Measurements from ENCODE around the gene EPHA6. TPM values are rescaled to one million over a fixed set of nuclear protein-coding genes. Genes with fewer than 3 reads are reported as not detected.

Gene EPHA6
- total and polyA plus RNA-seq, 2 experiments from 2014 or later: not detected

GRCh38 chr3:97257942-97258697 lies 443.7 kb downstream of the EPHA6 start:
- in situ Hi-C loops (cut with MboI): no loop called here
- no peaks in the 10 kb centered on the region for H4K20me1 ChIP-seq (ENCODE audit: insufficient read depth)

GRCh38 chr3:97259263-97259662 lies 444.9 kb downstream of the EPHA6 start:
- Histone ChIP-seq H3K79me2 (ENCODE audit: insufficient read depth) (no peaks in the 10 kb centered on the region), H3K27ac (no peak overlapping the region), H3K27me3 (replicated peaks; ENCODE audit: insufficient read depth) (no peaks in the 10 kb centered on the region), H3K9ac (no peak overlapping the region), H3K4me2 (ENCODE audit: unreplicated experiment) (no peak overlapping the region), H3K9me2 (ENCODE audit: insufficient read depth) (no peaks in the 10 kb centered on the region), H4K20me1 (ENCODE audit: insufficient read depth) (no peaks in the 10 kb centered on the region), H2AFZ (no peak overlapping the region), H3F3A (ENCODE audit: insufficient read depth) (no peaks in the 10 kb centered on the region), H3K9me3 (ENCODE audit: low read depth) (no peaks in the 10 kb centered on the region), H3K36me3 (ENCODE audit: low read depth) (no peaks in the 10 kb centered on the region), H3K4me3 (no peak overlapping the region), H3K4me1 (ENCODE audit: insufficient read depth) (no peaks in the 10 kb centered on the region)
- in situ Hi-C loops (cut with MboI): no loop called here
- no peak for TF ChIP-seq EZH2phosphoT487 (IDR thresholded peaks at IDR 0.05; ENCODE audit: insufficient read depth, low read depth)
- WGBS, 2 experiments (ENCODE audit: low coverage in 1 of 2, low lambda C conversion rate in 2 of 2, missing lambda C conversion rate in 2 of 2): 4 to 5% methylated on average over 1 of the region's 1 CpG
- DNase-seq: no peak

More at GRCh38 chr3:97257942-97258697, 443.7 kb downstream of the EPHA6 start:
- H3K9ac ChIP-seq: no peak overlapping the region
- no peaks in the 10 kb centered on the region for H3K27me3 ChIP-seq (replicated peaks; ENCODE audit: insufficient read depth)
- no peak overlapping the region for H3K4me3 ChIP-seq
- H3K9me3 ChIP-seq (ENCODE audit: low read depth): no peaks in the 10 kb centered on the region
- no peaks in the 10 kb centered on the region for H3K79me2 ChIP-seq (ENCODE audit: insufficient read depth)
- no peak overlapping the region for H3K27ac ChIP-seq
- no peaks in the 10 kb centered on the region for H3K9me2 ChIP-seq (ENCODE audit: insufficient read depth)
- H2AFZ ChIP-seq: no peak overlapping the region
- no peak for TF ChIP-seq EZH2 (IDR thresholded peaks at IDR 0.05; ENCODE audit: insufficient read depth, poor library complexity, severe bottlenecking)
- TF ChIP-seq EZH2phosphoT487 (IDR thresholded peaks at IDR 0.05; ENCODE audit: insufficient read depth, low read depth): no peak
- no peaks in the 10 kb centered on the region for H3K4me1 ChIP-seq (ENCODE audit: insufficient read depth)
- H3K4me2 ChIP-seq (ENCODE audit: unreplicated experiment): no peak overlapping the region
- H3K36me3 ChIP-seq (ENCODE audit: low read depth): no peaks in the 10 kb centered on the region
- WGBS, 2 experiments (ENCODE audit: low coverage in 1 of 2, low lambda C conversion rate in 2 of 2, missing lambda C conversion rate in 2 of 2): 48 to 73% methylated on average over 1 of the region's 1 CpG
- DNase-seq: no peak
- no peaks in the 10 kb centered on the region for H3F3A ChIP-seq (ENCODE audit: insufficient read depth)

- Histone ChIP-seq H2AFZ (no peak overlapping the region), H3K79me2 (ENCODE audit: insufficient read depth) (no peaks in the 10 kb centered on the region), H3K9me2 (ENCODE audit: insufficient read depth) (no peaks in the 10 kb centered on the region), H3K4me3 (no peak overlapping the region), H3F3A (ENCODE audit: insufficient read depth) (no peaks in the 10 kb centered on the region), H3K9me3 (ENCODE audit: low read depth) (no peaks in the 10 kb centered on the region), H3K9ac (no peak overlapping the region), H3K36me3 (ENCODE audit: low read depth) (no peaks in the 10 kb centered on the region), H3K27me3 (replicated peaks; ENCODE audit: insufficient read depth) (no peaks in the 10 kb centered on the region), H3K4me1 (ENCODE audit: insufficient read depth) (no peaks in the 10 kb centered on the region), H3K27ac (no peak overlapping the region), H3K4me2 (ENCODE audit: unreplicated experiment) (no peak overlapping the region), H4K20me1 (ENCODE audit: insufficient read depth) (no peaks in the 10 kb centered on the region)
- TF ChIP-seq EZH2 (IDR thresholded peaks at IDR 0.05; ENCODE audit: insufficient read depth, poor library complexity, severe bottlenecking) (no peak), EZH2phosphoT487 (IDR thresholded peaks at IDR 0.05; ENCODE audit: insufficient read depth, low read depth) (no peak)
- WGBS, 2 experiments (ENCODE audit: low coverage in 1 of 2, low lambda C conversion rate in 2 of 2, missing lambda C conversion rate in 2 of 2): 49 to 60% methylated on average over 8 of the region's 8 CpGs
- in situ Hi-C loops (cut with MboI): no loop called here
- no peak for DNase-seq
Measured at GRCh38 chr3:97264180-97264579, 449.8 kb downstream of the EPHA6 start.

GRCh38 chr3:97265237-97266005 lies 451.0 kb downstream of the EPHA6 start:
- no peak overlapping the region for H3K4me2 ChIP-seq (ENCODE audit: unreplicated experiment)
- in situ Hi-C loops (cut with MboI): no loop called here
- H3K9me2 ChIP-seq (ENCODE audit: insufficient read depth): no peaks in the 10 kb centered on the region
- H3K9ac ChIP-seq: no peak overlapping the region
- H3K36me3 ChIP-seq (ENCODE audit: low read depth): no peaks in the 10 kb centered on the region
- no peaks in the 10 kb centered on the region for H3K27me3 ChIP-seq (replicated peaks; ENCODE audit: insufficient read depth)
- TF ChIP-seq EZH2phosphoT487 (IDR thresholded peaks at IDR 0.05; ENCODE audit: insufficient read depth, low read depth): no peak
- TF ChIP-seq EZH2 (IDR thresholded peaks at IDR 0.05; ENCODE audit: insufficient read depth, poor library complexity, severe bottlenecking): no peak
- no peaks in the 10 kb centered on the region for H4K20me1 ChIP-seq (ENCODE audit: insufficient read depth)
- no peaks in the 10 kb centered on the region for H3K9me3 ChIP-seq (ENCODE audit: low read depth)
- 43 to 49% methylated on average over 19 of the region's 19 CpGs for WGBS, 2 experiments (ENCODE audit: low coverage in 1 of 2, low lambda C conversion rate in 2 of 2, missing lambda C conversion rate in 2 of 2)
- no peaks in the 10 kb centered on the region for H3K79me2 ChIP-seq (ENCODE audit: insufficient read depth)
- no peaks in the 10 kb centered on the region for H3K4me1 ChIP-seq (ENCODE audit: insufficient read depth)
- H2AFZ ChIP-seq: no peak overlapping the region
- no peak for DNase-seq
- no peak overlapping the region for H3K4me3 ChIP-seq
- no peaks in the 10 kb centered on the region for H3F3A ChIP-seq (ENCODE audit: insufficient read depth)
- H3K27ac ChIP-seq: no peak overlapping the region

Data from GM23248 (cell line).